HCT116 (cell line): Measurements from ENCODE around the gene KRT36. TPM values are rescaled to one million over a fixed set of nuclear protein-coding genes. Genes with fewer than 3 reads are reported as not detected.

Experiments used
- ATAC-seq: fragments of 200-7000 bp; cut with Tn5 transposase; 2 replicates; pipeline ENCODE4 v1.9.1; 2020; ENCODE audit warnings: mild to moderate bottlenecking, moderate library complexity
- BruUV-seq: library from RNA; stranded (reverse); fragments of 400-500 nt; replicated peaks from 2 replicates; lab custom pipeline; 2021; lab: Mats Ljungman, UMichigan
- CTCF ChIA-PET: fragments of 300-600 bp; sonication (Branson Sonifier 250); formaldehyde crosslinking; loops from one replicate; lab custom pipeline; 2021; ENCODE audit warnings: antibody characterized with exemption; lab: Charles Lee
- POLR2A ChIA-PET: fragments of 300-600, 350-600 bp; sonication (Branson Sonifier 250); formaldehyde crosslinking; loops from one replicate; lab custom pipeline; 2021; ENCODE audit warnings: antibody characterized with exemption; lab: Charles Lee
- RAD21 ChIA-PET, 2 experiments: fragments of 300-600 bp; sonication (Branson Sonifier 250); formaldehyde crosslinking; loops; one replicate each; lab custom pipeline; 2023; ENCODE audit warnings: low total read pairs in 2 of 2; ENCODE audit not compliant: uncharacterized antibody in 2 of 2, unreplicated experiment in 2 of 2, low non-redundant PET in 1 of 2; lab: Charles Lee
- DNase-seq: peaks from one replicate; pipeline ENCODE4 v3.0.0-alpha.2; 2010; ENCODE audit warnings: low read depth, low spot score
- H2AFZ ChIP-seq: fragments of 200-600 bp; shearing (Covaris generic), sonication (generic); 2 replicates; pipeline ENCODE4 v1.6.1; 2017; ENCODE audit warnings: low read depth, mixed run types, mixed read lengths, antibody characterized with exemption, low read length; ENCODE audit not compliant: poor library complexity, severe bottlenecking
- H3K27ac ChIP-seq: 2 replicates; pipeline ENCODE4 v1.5.1; 2012; ENCODE audit warnings: low read depth, low read length
- H3K27me3 ChIP-seq: fragments of 200-600 bp; sonication (generic); 2 replicates; pipeline ENCODE4 v1.6.1; 2016; ENCODE audit warnings: mixed run types, low read length, mixed read lengths; ENCODE audit not compliant: insufficient read depth
- H3K36me3 ChIP-seq, 2 experiments: fragments of 200-500 bp in 1 of 2; fragments of 200-600 bp in 1 of 2; sonication (Bioruptor generic) in 1 of 2; sonication (generic) in 1 of 2; 2 replicates each; pipeline versions ENCODE4 v1.5.1 to v1.6.1; 2014 to 2016; ENCODE audit warnings: low read length in 2 of 2, inconsistent platforms in 1 of 2, mixed read lengths in 1 of 2, mixed run types in 1 of 2; ENCODE audit not compliant: insufficient read depth in 2 of 2, control insufficient read depth in 1 of 2
- H3K4me1 ChIP-seq, 2 experiments: fragments of 200-600 bp in 1 of 2; sonication (generic) in 1 of 2; 2 replicates each; pipeline versions ENCODE4 v1.5.1 to v1.6.1; 2012 to 2017; ENCODE audit warnings: low read length in 2 of 2, inconsistent platforms in 1 of 2, mild to moderate bottlenecking in 1 of 2, mixed read lengths in 1 of 2, mixed run types in 1 of 2, moderate library complexity in 1 of 2; ENCODE audit not compliant: insufficient read depth in 2 of 2, control insufficient read depth in 1 of 2
- H3K4me2 ChIP-seq: fragments of 200-600 bp; sonication (generic); 2 replicates; pipeline ENCODE4 v1.6.1; 2017; ENCODE audit warnings: mixed run types, low read length, mixed read lengths
- H3K4me3 ChIP-seq, 2 experiments: fragments of 200-600 bp in 1 of 2; sonication (generic) in 1 of 2; replicated peaks in 1 of 2; 2 replicates each; pipeline ENCODE4 v1.5.1; 2011 to 2016; ENCODE audit warnings: low read length in 2 of 2, control low read depth in 1 of 2, low read depth in 1 of 2, mild to moderate bottlenecking in 1 of 2, mixed read lengths in 1 of 2, mixed run types in 1 of 2
- H3K79me2 ChIP-seq: fragments of 200-600 bp; sonication (generic); 2 replicates; pipeline ENCODE4 v1.6.1; 2017; ENCODE audit warnings: mild to moderate bottlenecking, mixed run types, low read length, moderate library complexity, mixed read lengths; ENCODE audit not compliant: insufficient read depth
- H3K9ac ChIP-seq: fragments of 200-600 bp; sonication (generic); 2 replicates; pipeline ENCODE4 v1.6.1; 2016; ENCODE audit warnings: low read length, mixed read lengths
- H3K9me2 ChIP-seq: fragments of 200-600 bp; sonication (generic), shearing (Covaris generic); 2 replicates; pipeline ENCODE4 v1.6.1; 2017; ENCODE audit warnings: mixed run types, mild to moderate bottlenecking, moderate library complexity; ENCODE audit not compliant: insufficient read depth
- H3K9me3 ChIP-seq, 2 experiments: fragments of 200-500 bp in 1 of 2; fragments of 200-600 bp in 1 of 2; sonication (Bioruptor generic) in 1 of 2; sonication (generic) in 1 of 2; 2 replicates each; pipeline ENCODE4 v1.6.1; 2014 to 2017; ENCODE audit warnings: low read length in 2 of 2, mixed read lengths in 2 of 2, inconsistent platforms in 1 of 2, low read depth in 1 of 2, mild to moderate bottlenecking in 1 of 2, mixed run types in 1 of 2, moderate library complexity in 1 of 2; ENCODE audit not compliant: control insufficient read depth in 1 of 2, insufficient read depth in 1 of 2
- H4K20me1 ChIP-seq: fragments of 200-600 bp; sonication (generic), shearing (Covaris generic); 2 replicates; pipeline ENCODE4 v1.6.1; 2017; ENCODE audit warnings: mixed run types, mild to moderate bottlenecking, moderate library complexity; ENCODE audit not compliant: insufficient read depth
- CEBPB ChIP-seq: IDR thresholded peaks from 2 replicates; pipeline ENCODE4 v1.6.1; 2012; ENCODE audit warnings: low read depth
- EZH2phosphoT487 ChIP-seq: fragments of 200-600 bp; IDR thresholded peaks from 2 replicates; pipeline ENCODE4 v1.6.1; 2018; ENCODE audit warnings: antibody characterized with exemption, borderline replicate concordance
- FOSL1 ChIP-seq: IDR thresholded peaks from 2 replicates; pipeline ENCODE4 v1.6.1; 2012; ENCODE audit warnings: low read depth
- JUND ChIP-seq: IDR thresholded peaks from 2 replicates; pipeline ENCODE4 v1.6.1; 2012
- POLR2A ChIP-seq: IDR thresholded peaks from 2 replicates; pipeline ENCODE4 v1.7.0; 2011; ENCODE audit warnings: borderline replicate concordance; ENCODE audit not compliant: insufficient read depth, insufficient read length; ENCODE audit errors: extremely low read depth
- POLR2AphosphoS5 ChIP-seq: IDR thresholded peaks from 2 replicates; pipeline ENCODE4 v1.6.1; 2011; ENCODE audit warnings: mild to moderate bottlenecking, low read depth, low read length, moderate library complexity
- RAD21 ChIP-seq: IDR thresholded peaks from 2 replicates; pipeline ENCODE4 v1.6.1; 2012; ENCODE audit warnings: low read depth, mild to moderate bottlenecking
- REST ChIP-seq: IDR thresholded peaks from 2 replicates; pipeline ENCODE4 v1.6.1; 2012; ENCODE audit warnings: low read depth
- SIN3A ChIP-seq: IDR thresholded peaks from 2 replicates; pipeline ENCODE4 v1.6.1; 2012; ENCODE audit warnings: low read depth
- SP1 ChIP-seq: IDR thresholded peaks from 2 replicates; pipeline ENCODE4 v1.6.1; 2012; ENCODE audit warnings: low read depth
- SRF ChIP-seq: IDR thresholded peaks from 2 replicates; pipeline ENCODE4 v1.6.1; 2012; ENCODE audit warnings: low read depth
- TCF7L2 ChIP-seq: IDR thresholded peaks from 2 replicates; pipeline ENCODE4 v1.7.0; 2011; ENCODE audit warnings: borderline replicate concordance, inconsistent platforms; ENCODE audit not compliant: insufficient read depth, insufficient read length; ENCODE audit errors: extremely low read depth
- YY1 ChIP-seq: IDR thresholded peaks from 2 replicates; pipeline ENCODE4 v1.6.1; 2011; ENCODE audit warnings: low read length, low read depth, moderate library complexity, mild to moderate bottlenecking; ENCODE audit not compliant: insufficient replicate concordance; ENCODE audit errors: extremely low read depth
- ZBTB33 ChIP-seq: IDR thresholded peaks from 2 replicates; pipeline ENCODE4 v1.6.1; 2011; ENCODE audit warnings: mild to moderate bottlenecking, low read length, moderate library complexity; ENCODE audit not compliant: insufficient replicate concordance; ENCODE audit errors: extremely low read depth
- ZFX ChIP-seq: fragments of 450-650 bp; IDR thresholded peaks from 2 replicates; pipeline ENCODE4 v1.6.1; 2017
- ZNF274 ChIP-seq: fragments of 200-500 bp; sonication (Bioruptor generic); IDR thresholded peaks from 2 replicates; pipeline ENCODE4 v1.6.1; 2014; ENCODE audit warnings: mild to moderate bottlenecking, low read depth, low read length, inconsistent platforms
- intact Hi-C: fragments of 100-400 bp; cut with micrococcal nuclease; formaldehyde crosslinking; loops from 2 replicates; pipeline ENCODE4 v1.10.0; 2022
- total RNA-seq: library from RNA; stranded (reverse); gene quantifications from one replicate; pipeline ENCODE4 v1.2.1, GENCODE V29; 2021; ENCODE audit not compliant: unreplicated experiment
- TF ChIP-seq, protein P1 (sequence below): IDR thresholded peaks from 2 replicates; pipeline ENCODE4 v1.6.1; 2012
- TF ChIP-seq, protein P2 (sequence below), 3 experiments: fragments of 200-600 bp in 1 of 3; sonication (generic) in 1 of 3; IDR thresholded peaks in 2 of 3; conservative IDR thresholded peaks in 1 of 3; 2 replicates each; pipeline ENCODE4 v1.5.1; 2012 to 2017; ENCODE audit warnings: low read depth in 2 of 3, low read length in 2 of 3, antibody characterized with exemption in 1 of 3, borderline replicate concordance in 1 of 3, control low read depth in 1 of 3, mild to moderate bottlenecking in 1 of 3, mixed read lengths in 1 of 3, mixed run types in 1 of 3, moderate library complexity in 1 of 3; ENCODE audit not compliant: insufficient read depth in 1 of 3
- TF ChIP-seq, protein P3 (sequence below): IDR thresholded peaks from 2 replicates; pipeline ENCODE4 v1.6.1; 2012

Gene KRT36
- total RNA-seq, 1 experiment from 2014 or later: not detected

- Histone ChIP-seq H3K27me3 (no peaks in the 10 kb centered on the region), H3K9ac (no peak overlapping the region), H3K36me3 (no peaks in the 10 kb centered on the region), H3K4me1 (no peaks in the 10 kb centered on the region; a peak in 1 of 4 replicates), H3K79me2 (no peaks in the 10 kb centered on the region), H3K9me2 (no peaks in the 10 kb centered on the region), H2AFZ (no peak overlapping the region), H3K4me3 (no peak overlapping the region), H4K20me1 (no peaks in the 10 kb centered on the region), H3K27ac (no peak overlapping the region), H3K9me3 (no peaks in the 10 kb centered on the region), H3K4me2 (no peak overlapping the region)
- ChIA-PET POLR2A (no interaction called here), RAD21 (no interaction called here), CTCF (interaction anchor here (1.1 kb wide), 1 partner anchor 15 kb away, joined by 3 read pairs; no protein-coding TSS in a partner anchor)
- ATAC-seq: no peak
- intact Hi-C loops: no loop called here
- no peak for DNase-seq
- no peak for TF ChIP-seq POLR2AphosphoS5
- no peak for TF ChIP-seq SIN3A
- TF ChIP-seq, protein P1, sequence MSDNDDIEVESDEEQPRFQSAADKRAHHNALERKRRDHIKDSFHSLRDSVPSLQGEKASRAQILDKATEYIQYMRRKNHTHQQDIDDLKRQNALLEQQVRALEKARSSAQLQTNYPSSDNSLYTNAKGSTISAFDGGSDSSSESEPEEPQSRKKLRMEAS: no peak
- TF ChIP-seq, protein P2, sequence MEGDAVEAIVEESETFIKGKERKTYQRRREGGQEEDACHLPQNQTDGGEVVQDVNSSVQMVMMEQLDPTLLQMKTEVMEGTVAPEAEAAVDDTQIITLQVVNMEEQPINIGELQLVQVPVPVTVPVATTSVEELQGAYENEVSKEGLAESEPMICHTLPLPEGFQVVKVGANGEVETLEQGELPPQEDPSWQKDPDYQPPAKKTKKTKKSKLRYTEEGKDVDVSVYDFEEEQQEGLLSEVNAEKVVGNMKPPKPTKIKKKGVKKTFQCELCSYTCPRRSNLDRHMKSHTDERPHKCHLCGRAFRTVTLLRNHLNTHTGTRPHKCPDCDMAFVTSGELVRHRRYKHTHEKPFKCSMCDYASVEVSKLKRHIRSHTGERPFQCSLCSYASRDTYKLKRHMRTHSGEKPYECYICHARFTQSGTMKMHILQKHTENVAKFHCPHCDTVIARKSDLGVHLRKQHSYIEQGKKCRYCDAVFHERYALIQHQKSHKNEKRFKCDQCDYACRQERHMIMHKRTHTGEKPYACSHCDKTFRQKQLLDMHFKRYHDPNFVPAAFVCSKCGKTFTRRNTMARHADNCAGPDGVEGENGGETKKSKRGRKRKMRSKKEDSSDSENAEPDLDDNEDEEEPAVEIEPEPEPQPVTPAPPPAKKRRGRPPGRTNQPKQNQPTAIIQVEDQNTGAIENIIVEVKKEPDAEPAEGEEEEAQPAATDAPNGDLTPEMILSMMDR (IDR thresholded peaks at IDR 0.05 in 2 of 3, conservative IDR thresholded peaks at IDR 0.05 in 1 of 3; ENCODE audit: borderline replicate concordance in 1 of 3, insufficient read depth in 1 of 3, low read depth in 2 of 3, low read length in 2 of 3): no peak
- no peak for TF ChIP-seq ZBTB33
- no peak for TF ChIP-seq YY1
- TF ChIP-seq RAD21: no peak
- TF ChIP-seq, protein P3, sequence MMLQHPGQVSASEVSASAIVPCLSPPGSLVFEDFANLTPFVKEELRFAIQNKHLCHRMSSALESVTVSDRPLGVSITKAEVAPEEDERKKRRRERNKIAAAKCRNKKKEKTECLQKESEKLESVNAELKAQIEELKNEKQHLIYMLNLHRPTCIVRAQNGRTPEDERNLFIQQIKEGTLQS: no peak
- no peak for TF ChIP-seq SRF
- TF ChIP-seq SP1: no peak
- no peak for TF ChIP-seq JUND
- no peak for TF ChIP-seq TCF7L2
- TF ChIP-seq EZH2phosphoT487: no peak
- no peak for TF ChIP-seq REST
- TF ChIP-seq ZFX: no peak
- TF ChIP-seq ZNF274: no peak
- no peak for TF ChIP-seq CEBPB
- TF ChIP-seq FOSL1: no peak
- TF ChIP-seq POLR2A: no peak
- BruUV-seq: no TSS peak
Observed at GRCh38 chr17:41480581-41480980, 9.1 kb downstream of the KRT36 start.
